AG04450 (cell line): Measurements from ENCODE around the gene CCNY. TPM values are rescaled to one million over a fixed set of nuclear protein-coding genes. Genes with fewer than 3 reads are reported as not detected.

Experiments used
- CTCF ChIA-PET: fragments of 300-600, 350-600 bp; formaldehyde crosslinking; extraction: SDS; loops from one replicate; lab custom pipeline; 2022; ENCODE audit warnings: antibody characterized with exemption, inconsistent platforms; lab: Charles Lee
- POLR2A ChIA-PET: fragments of 350-600 bp; formaldehyde crosslinking; extraction: SDS; loops from one replicate; lab custom pipeline; 2021; ENCODE audit warnings: antibody characterized with exemption, inconsistent platforms; lab: Yijun Ruan, JAX
- DNase-seq: peaks from one replicate; pipeline ENCODE4 v3.0.0-alpha.2; 2011; ENCODE audit warnings: low read depth, low spot score
- H3K27ac ChIP-seq: one replicate; pipeline ENCODE4 v1.5.1; 2012; ENCODE audit warnings: low read depth, low read length, control low read depth
- H3K27me3 ChIP-seq: one replicate; pipeline ENCODE4 v1.6.0; 2012; ENCODE audit warnings: low read length; ENCODE audit not compliant: control insufficient read depth, insufficient read depth
- H3K4me3 ChIP-seq: 2 replicates; pipeline ENCODE4 v1.5.1; 2011; ENCODE audit warnings: mild to moderate bottlenecking, low read depth, low read length, control low read depth
- H3K9me3 ChIP-seq: 2 replicates; pipeline ENCODE4 v1.5.1; 2012; ENCODE audit warnings: low read length; ENCODE audit not compliant: control insufficient read depth, insufficient read depth
- polyA plus RNA-seq: library from polyadenylated mRNA; depleted of rRNA; stranded (reverse); fragments of >200 nt; gene quantifications from 2 replicates; pipeline ENCODE4 v1.2.3, GENCODE V29; 2011
- TF ChIP-seq, protein P1 (sequence below): IDR thresholded peaks from 2 replicates; pipeline ENCODE4 v1.5.1; 2011; ENCODE audit warnings: low read depth, low read length, control low read depth, inconsistent platforms

Gene CCNY
- polyA plus RNA-seq, 1 experiment: 90.2 TPM

DNA sequence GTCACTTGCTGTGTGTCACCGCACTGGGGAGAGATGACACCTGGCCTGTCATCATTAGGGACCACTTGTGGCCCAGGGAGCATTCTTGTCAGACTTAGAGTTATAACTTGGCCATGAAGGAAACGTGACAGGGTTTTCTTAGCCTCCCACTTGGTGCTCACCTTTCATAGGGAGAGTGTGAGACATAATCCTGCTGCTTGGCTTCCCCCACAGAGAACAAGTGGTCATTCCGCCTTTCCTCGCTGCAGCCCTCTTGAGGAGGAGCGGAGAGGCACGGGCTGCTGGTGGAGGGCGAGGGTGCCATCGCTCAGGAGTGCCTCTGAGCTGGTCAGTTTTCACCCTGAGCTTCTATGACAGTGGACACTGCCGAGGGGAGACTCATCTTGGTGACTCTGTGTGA lies 143.8 kb downstream of the CCNY start:
- Histone ChIP-seq H3K4me3 (no peak overlapping the region), H3K9me3 (no peaks in the 10 kb centered on the region; the same call in 1 of the 2 replicates), H3K27ac (no peak overlapping the region), H3K27me3 (no peaks in the 10 kb centered on the region)
- TF ChIP-seq, protein P1, sequence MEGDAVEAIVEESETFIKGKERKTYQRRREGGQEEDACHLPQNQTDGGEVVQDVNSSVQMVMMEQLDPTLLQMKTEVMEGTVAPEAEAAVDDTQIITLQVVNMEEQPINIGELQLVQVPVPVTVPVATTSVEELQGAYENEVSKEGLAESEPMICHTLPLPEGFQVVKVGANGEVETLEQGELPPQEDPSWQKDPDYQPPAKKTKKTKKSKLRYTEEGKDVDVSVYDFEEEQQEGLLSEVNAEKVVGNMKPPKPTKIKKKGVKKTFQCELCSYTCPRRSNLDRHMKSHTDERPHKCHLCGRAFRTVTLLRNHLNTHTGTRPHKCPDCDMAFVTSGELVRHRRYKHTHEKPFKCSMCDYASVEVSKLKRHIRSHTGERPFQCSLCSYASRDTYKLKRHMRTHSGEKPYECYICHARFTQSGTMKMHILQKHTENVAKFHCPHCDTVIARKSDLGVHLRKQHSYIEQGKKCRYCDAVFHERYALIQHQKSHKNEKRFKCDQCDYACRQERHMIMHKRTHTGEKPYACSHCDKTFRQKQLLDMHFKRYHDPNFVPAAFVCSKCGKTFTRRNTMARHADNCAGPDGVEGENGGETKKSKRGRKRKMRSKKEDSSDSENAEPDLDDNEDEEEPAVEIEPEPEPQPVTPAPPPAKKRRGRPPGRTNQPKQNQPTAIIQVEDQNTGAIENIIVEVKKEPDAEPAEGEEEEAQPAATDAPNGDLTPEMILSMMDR: no peak
- ChIA-PET POLR2A (no interaction called here), CTCF (no interaction called here)
- no peak for DNase-seq

DNA sequence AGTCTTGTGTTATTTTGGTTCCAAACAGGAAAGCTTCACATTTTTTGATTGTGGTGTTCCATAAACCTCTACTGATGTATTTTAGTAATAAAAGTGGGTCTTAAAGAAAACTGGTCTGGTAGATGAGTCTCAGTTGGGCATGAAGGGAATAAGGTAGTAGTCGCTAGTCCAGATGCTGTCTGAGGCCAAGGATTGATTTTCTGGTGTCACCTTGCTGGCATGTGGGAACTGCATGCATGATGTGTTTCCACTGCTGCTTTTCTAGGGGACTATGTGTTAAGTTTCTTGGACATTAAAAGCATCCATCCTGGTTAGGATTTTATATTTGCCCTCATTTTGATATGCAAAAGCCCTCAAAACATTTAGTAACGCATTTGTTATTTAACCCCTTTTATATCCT lies 145.1 kb downstream of the CCNY start:
- DNase-seq: no peak
- no peak overlapping the region for H3K4me3 ChIP-seq
- no peak overlapping the region for H3K27ac ChIP-seq
- H3K9me3 ChIP-seq: no peaks in the 10 kb centered on the region; the same call in 1 of the 2 replicates
- ChIA-PET CTCF (no interaction called here), POLR2A (no interaction called here)
- H3K27me3 ChIP-seq: no peaks in the 10 kb centered on the region
- TF ChIP-seq, protein P1: no peak

DNA sequence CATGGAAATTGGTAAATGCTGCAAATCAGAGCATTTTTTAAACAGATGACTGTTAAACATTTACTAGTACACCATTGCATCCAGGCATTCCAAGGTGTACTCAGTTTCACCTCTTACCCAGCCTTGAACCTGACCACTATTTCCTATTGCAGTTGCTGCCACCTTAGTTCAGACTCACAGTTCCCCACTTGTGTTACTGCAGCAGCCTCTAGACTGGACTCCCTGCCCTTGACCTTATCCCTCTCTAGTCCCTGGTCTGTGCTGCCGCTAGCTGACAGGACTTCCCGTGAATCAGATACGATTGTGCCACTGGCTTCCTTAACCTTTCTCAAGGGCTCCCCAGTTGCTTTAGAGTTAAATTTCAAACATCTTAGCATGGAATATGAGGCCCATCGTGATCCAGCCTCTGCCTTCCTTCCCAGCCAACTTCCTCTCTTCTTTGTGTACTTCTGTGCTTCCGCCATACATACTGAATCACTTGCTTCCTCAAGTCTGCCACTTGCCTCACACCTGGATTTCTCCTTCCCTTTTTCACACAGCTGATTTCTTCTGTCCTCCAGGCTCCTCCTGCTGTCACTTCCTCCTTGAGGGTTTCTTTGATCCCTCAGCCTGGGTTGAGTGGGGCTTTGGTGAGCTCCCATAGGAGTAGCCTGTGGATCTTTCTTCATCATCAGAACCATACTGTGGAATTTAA lies 150.1 kb downstream of the CCNY start:
- Histone ChIP-seq H3K4me3 (no peak overlapping the region), H3K27me3 (no peaks in the 10 kb centered on the region), H3K27ac (no peak overlapping the region), H3K9me3 (no peaks in the 10 kb centered on the region)
- TF ChIP-seq, protein P1: no peak
- ChIA-PET POLR2A (no interaction called here), CTCF (no interaction called here)
- no peak for DNase-seq

DNA sequence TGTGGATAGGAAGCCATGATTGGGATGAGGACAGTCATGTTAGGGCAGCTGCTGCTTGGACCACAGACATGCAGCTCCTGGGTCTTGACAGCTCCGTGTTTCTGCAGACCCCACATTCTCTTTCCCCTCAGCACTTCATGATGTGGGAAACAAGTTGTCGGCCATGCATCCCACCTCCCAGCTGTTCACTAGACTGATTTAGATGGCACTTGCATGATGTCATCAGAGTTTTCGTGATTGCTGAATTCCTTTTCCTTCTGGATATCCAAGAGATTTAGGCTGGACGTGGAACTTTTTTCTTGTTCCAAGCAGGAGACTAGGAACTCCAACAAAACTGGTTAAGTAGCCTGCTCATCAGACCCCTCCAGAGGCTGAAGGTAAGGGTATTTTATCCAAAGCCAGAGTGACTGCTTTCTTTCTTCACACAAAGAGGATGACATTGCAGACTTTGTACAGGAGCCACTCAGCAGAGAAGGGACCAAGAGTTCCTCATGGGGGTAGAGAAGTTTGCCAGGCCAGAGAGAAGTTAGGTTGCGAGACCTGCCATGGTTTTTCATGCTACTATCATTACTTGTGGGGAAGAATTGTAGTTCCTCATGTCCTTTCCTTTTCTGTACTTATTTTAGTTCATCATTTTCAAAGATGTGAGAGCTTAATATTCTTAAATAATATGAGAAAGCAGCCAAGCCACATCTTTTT lies 151.2 kb downstream of the CCNY start:
- POLR2A ChIA-PET: no interaction called here
- Histone ChIP-seq H3K27me3 (no peaks in the 10 kb centered on the region), H3K27ac (no peak overlapping the region), H3K4me3 (no peak overlapping the region), H3K9me3 (no peaks in the 10 kb centered on the region)
- DNase-seq: no peak
- CTCF ChIA-PET: no interaction called here
- TF ChIP-seq, protein P1: no peak

DNA sequence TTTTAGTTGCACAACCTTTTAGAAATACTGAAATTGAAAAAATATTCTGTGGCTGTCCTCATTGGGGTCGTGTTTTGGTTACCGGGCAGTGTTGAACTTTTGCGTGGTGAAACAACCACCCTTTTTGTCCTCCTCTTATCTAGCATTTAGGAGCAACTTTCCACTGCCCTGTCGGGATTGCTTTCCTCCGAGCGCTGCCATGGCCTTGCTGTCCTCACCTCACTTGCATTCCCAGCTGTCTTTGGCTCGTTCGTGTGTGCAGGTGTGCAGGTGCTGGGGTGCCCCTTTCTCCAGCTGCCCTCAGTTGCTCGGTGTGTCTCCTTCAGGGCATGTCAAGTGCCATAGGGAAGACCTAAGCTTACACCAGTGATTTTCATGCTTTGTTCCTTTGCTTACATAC lies 151.9 kb downstream of the CCNY start:
- H3K9me3 ChIP-seq: no peaks in the 10 kb centered on the region
- CTCF ChIA-PET: no interaction called here
- no peak overlapping the region for H3K27ac ChIP-seq
- POLR2A ChIA-PET: no interaction called here
- no peak overlapping the region for H3K4me3 ChIP-seq
- TF ChIP-seq, protein P1: no peak
- DNase-seq: no peak
- H3K27me3 ChIP-seq: no peaks in the 10 kb centered on the region
